Epithelial cell of alveolus of lung (primary cell): ENCODE data around the gene SH3GL2. TPM values are rescaled to one million over a fixed set of nuclear protein-coding genes. Genes with fewer than 3 reads are reported as not detected.

Source experiments
- total RNA-seq: library from RNA; depleted of rRNA; stranded (reverse); fragments of >200 nt; gene quantifications from 2 replicates; pipeline ENCODE4 v1.2.1, GENCODE V29; 2015

SH3GL2 gene
- total RNA-seq: 0.52 TPM in 1 of 2 replicates, not detected in the other

GRCh38 chr9:17578911-17579793 lies at the start of gene SH3GL2:
Gene SH3GL2, plus strand, starts transcription at chr9:17579066.

